ENCODE measurements around the gene ZSWIM8. TPM values are rescaled to one million over a fixed set of nuclear protein-coding genes. Genes with fewer than 3 reads are reported as not detected.

The ZSWIM8 gene
- total and polyA plus RNA-seq, 2 experiments from 2014 or later: 20.5 to 30.4 TPM

DNA sequence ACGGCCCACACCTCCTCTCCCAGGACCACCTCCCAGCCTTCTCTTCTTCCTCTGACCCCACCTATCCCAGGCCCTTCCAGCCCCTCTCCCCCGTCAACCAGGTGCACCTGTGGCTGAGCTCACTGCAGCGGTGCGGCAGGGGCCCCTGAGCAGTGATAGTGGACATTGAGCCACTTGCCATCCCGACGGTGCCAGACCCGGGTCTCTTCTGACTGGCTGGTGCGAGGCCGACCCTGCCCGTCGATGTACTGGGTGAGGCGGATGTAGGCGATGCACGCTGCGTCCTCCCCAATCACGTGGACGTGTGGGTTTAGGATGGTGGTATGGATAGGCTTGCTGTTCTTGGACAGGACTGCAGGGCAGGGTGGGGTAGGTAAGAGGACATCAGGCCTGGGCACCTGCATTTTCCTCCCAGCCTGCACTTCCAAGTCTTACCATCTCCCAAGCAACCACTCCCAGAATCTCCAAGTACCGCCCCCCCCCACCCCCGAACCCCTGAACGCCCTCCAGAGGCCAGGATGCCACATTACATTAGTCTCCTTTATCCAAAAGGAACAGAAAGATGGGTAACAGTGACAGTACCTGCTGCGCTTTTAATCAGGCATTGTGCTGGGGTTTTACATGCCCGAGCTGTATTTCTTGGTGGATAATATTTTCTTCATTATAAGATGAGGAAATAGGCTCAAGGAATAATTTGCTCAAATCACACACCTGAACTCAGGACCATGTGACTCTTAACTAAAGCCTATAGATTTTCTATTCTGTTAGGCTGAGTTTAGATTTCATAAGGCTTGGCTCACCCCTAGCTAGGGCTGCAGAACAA is 29.7 kb downstream of the ZSWIM8 start:
- H4K20me1 ChIP-seq (replicated peaks; ENCODE audit: insufficient read depth): peaks cover 12% of the 10 kb centered on the region
- no peak overlapping the region for H3K4me3 ChIP-seq
- no peaks in the 10 kb centered on the region for H3K79me2 ChIP-seq (replicated peaks; ENCODE audit: insufficient read depth)
- peaks cover 6% of the 10 kb centered on the region for H3K4me1 ChIP-seq (ENCODE audit: insufficient read depth)
- H3K36me3 Mint-ChIP-seq (ENCODE audit: low read depth): peaks cover 21% of the 10 kb centered on the region
- no peak for ATAC-seq
- H3K9me3 Mint-ChIP-seq: no peaks in the 10 kb centered on the region
- H3K9me2 ChIP-seq (ENCODE audit: insufficient read depth): no peaks in the 10 kb centered on the region
- no peak overlapping the region for H3K4me2 ChIP-seq
- no peak overlapping the region for H3K27ac Mint-ChIP-seq
- DNase-seq (ENCODE audit: low spot score): peak; percentile 82
- no peak overlapping the region for H2AFZ ChIP-seq
- no peak overlapping the region for H3K4me3 Mint-ChIP-seq
- H3K27ac ChIP-seq (ENCODE audit: low read depth): no peak overlapping the region
- 0 out of 2 replicates have a peak, but pooled peaks cover 13% of the 10 kb centered on the region for H3F3A ChIP-seq (replicated peaks; ENCODE audit: low read depth)
- H3K4me1 Mint-ChIP-seq: peaks cover 19% of the 10 kb centered on the region
- no peak for TF ChIP-seq EZH2 (IDR thresholded peaks at IDR 0.05; ENCODE audit: low read depth, unreplicated experiment)
- TF ChIP-seq, protein P1, sequence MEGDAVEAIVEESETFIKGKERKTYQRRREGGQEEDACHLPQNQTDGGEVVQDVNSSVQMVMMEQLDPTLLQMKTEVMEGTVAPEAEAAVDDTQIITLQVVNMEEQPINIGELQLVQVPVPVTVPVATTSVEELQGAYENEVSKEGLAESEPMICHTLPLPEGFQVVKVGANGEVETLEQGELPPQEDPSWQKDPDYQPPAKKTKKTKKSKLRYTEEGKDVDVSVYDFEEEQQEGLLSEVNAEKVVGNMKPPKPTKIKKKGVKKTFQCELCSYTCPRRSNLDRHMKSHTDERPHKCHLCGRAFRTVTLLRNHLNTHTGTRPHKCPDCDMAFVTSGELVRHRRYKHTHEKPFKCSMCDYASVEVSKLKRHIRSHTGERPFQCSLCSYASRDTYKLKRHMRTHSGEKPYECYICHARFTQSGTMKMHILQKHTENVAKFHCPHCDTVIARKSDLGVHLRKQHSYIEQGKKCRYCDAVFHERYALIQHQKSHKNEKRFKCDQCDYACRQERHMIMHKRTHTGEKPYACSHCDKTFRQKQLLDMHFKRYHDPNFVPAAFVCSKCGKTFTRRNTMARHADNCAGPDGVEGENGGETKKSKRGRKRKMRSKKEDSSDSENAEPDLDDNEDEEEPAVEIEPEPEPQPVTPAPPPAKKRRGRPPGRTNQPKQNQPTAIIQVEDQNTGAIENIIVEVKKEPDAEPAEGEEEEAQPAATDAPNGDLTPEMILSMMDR (conservative IDR thresholded peaks at IDR 0.05; ENCODE audit: low read depth in 2 of 2): peak; percentile 58 to 60
- H3K36me3 ChIP-seq (ENCODE audit: insufficient read depth): no peaks in the 10 kb centered on the region; the same call in 1 of the 2 replicates
- peaks cover 16% of the 10 kb centered on the region for H3K27me3 Mint-ChIP-seq (ENCODE audit: insufficient read depth, low read depth, poor library complexity)
- no peaks in the 10 kb centered on the region for H3K27me3 ChIP-seq (ENCODE audit: insufficient read depth)

DNA sequence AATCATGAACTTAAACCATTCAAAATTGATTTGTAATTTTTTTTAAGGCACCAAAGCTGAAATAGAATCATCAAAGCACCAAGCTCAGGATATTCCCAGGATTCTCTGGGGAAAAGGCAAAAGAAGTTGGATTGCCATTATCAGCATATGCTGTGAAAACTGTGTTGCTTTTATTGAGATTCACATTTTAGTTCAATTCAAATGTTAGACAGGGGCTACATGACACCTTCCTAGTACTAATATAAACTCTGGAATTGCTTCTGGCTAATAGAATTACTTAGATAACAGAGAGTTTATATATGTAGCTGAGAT is 30.3 kb downstream of the ZSWIM8 start:
- H3K27ac ChIP-seq (ENCODE audit: low read depth): no peak overlapping the region
- no peak overlapping the region for H3K27ac Mint-ChIP-seq
- no peaks in the 10 kb centered on the region; the same call in 1 of the 2 replicates for H3K4me1 ChIP-seq (ENCODE audit: insufficient read depth)
- TF ChIP-seq CREB1 (CRISPR knock-in tag; IDR thresholded peaks at IDR 0.05; ENCODE audit: low read depth) (no peak), POLR2AphosphoS5 (IDR thresholded peaks at IDR 0.05; ENCODE audit: low read depth) (no peak), EZH2phosphoT487 (IDR thresholded peaks at IDR 0.05; ENCODE audit: unreplicated experiment) (no peak), STAT1 (IDR thresholded peaks at IDR 0.05; ENCODE audit: unreplicated experiment) (no peak), JUNB (IDR thresholded peaks at IDR 0.05; ENCODE audit: unreplicated experiment) (no peak), ZNF114 (CRISPR knock-in tag; IDR thresholded peaks at IDR 0.05) (no peak)
- TF ChIP-seq, protein P2, sequence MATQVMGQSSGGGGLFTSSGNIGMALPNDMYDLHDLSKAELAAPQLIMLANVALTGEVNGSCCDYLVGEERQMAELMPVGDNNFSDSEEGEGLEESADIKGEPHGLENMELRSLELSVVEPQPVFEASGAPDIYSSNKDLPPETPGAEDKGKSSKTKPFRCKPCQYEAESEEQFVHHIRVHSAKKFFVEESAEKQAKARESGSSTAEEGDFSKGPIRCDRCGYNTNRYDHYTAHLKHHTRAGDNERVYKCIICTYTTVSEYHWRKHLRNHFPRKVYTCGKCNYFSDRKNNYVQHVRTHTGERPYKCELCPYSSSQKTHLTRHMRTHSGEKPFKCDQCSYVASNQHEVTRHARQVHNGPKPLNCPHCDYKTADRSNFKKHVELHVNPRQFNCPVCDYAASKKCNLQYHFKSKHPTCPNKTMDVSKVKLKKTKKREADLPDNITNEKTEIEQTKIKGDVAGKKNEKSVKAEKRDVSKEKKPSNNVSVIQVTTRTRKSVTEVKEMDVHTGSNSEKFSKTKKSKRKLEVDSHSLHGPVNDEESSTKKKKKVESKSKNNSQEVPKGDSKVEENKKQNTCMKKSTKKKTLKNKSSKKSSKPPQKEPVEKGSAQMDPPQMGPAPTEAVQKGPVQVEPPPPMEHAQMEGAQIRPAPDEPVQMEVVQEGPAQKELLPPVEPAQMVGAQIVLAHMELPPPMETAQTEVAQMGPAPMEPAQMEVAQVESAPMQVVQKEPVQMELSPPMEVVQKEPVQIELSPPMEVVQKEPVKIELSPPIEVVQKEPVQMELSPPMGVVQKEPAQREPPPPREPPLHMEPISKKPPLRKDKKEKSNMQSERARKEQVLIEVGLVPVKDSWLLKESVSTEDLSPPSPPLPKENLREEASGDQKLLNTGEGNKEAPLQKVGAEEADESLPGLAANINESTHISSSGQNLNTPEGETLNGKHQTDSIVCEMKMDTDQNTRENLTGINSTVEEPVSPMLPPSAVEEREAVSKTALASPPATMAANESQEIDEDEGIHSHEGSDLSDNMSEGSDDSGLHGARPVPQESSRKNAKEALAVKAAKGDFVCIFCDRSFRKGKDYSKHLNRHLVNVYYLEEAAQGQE (IDR thresholded peaks at IDR 0.05; ENCODE audit: unreplicated experiment): no peak
- TF ChIP-seq, protein P3, sequence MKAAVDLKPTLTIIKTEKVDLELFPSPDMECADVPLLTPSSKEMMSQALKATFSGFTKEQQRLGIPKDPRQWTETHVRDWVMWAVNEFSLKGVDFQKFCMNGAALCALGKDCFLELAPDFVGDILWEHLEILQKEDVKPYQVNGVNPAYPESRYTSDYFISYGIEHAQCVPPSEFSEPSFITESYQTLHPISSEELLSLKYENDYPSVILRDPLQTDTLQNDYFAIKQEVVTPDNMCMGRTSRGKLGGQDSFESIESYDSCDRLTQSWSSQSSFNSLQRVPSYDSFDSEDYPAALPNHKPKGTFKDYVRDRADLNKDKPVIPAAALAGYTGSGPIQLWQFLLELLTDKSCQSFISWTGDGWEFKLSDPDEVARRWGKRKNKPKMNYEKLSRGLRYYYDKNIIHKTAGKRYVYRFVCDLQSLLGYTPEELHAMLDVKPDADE (IDR thresholded peaks at IDR 0.05): no peak

More for the DNA sequence above, 30.3 kb downstream of the ZSWIM8 start:
- peaks cover 13% of the 10 kb centered on the region for H3K27me3 Mint-ChIP-seq (ENCODE audit: insufficient read depth, low read depth, poor library complexity)
- H3K4me1 Mint-ChIP-seq: peaks cover 15% of the 10 kb centered on the region
- peaks cover 18% of the 10 kb centered on the region for H3K36me3 Mint-ChIP-seq (ENCODE audit: low read depth)
- H3K4me3 ChIP-seq: no peak overlapping the region
- H3K4me3 Mint-ChIP-seq: no peak overlapping the region
- H4K20me1 ChIP-seq (replicated peaks; ENCODE audit: insufficient read depth): peaks cover 12% of the 10 kb centered on the region
- no peak overlapping the region for H3K4me2 ChIP-seq
- no peaks in the 10 kb centered on the region for H3K27me3 ChIP-seq (ENCODE audit: insufficient read depth)
- H2AFZ ChIP-seq: no peak overlapping the region
- no peaks in the 10 kb centered on the region for H3K9me2 ChIP-seq (ENCODE audit: insufficient read depth)
- H3K79me2 ChIP-seq (replicated peaks; ENCODE audit: insufficient read depth): no peaks in the 10 kb centered on the region
- H3F3A ChIP-seq (replicated peaks; ENCODE audit: low read depth): 0 out of 2 replicates have a peak, but pooled peaks cover 13% of the 10 kb centered on the region
- H3K9me3 Mint-ChIP-seq: no peaks in the 10 kb centered on the region
- no peak for DNase-seq (ENCODE audit: low spot score)
- no peak for ATAC-seq
- H3K36me3 ChIP-seq (ENCODE audit: insufficient read depth): no peaks in the 10 kb centered on the region; the same call in 1 of the 2 replicates

All from GM23338 (cell line).